ENCODE results near the gene FRA10AC1.
"Not testable (repeated sequence)": the region's sequence is repeated elsewhere in the genome, so short reads cannot be mapped to it uniquely, and the experiment has no call there.

Gene FRA10AC1

GRCh38 chr10:93701866-93702209, 554 bp downstream of the FRA10AC1 start:
- no peak for DNase-seq

- no peak for DNase-seq
Measured at GRCh38 chr10:93697207-93697606, 5.2 kb downstream of the FRA10AC1 start.

GRCh38 chr10:93696582-93696981, 5.8 kb downstream of the FRA10AC1 start:
- not testable (repeated sequence) for DNase-seq

- no peak for DNase-seq
Measured at GRCh38 chr10:93695740-93696139, 6.7 kb downstream of the FRA10AC1 start.

- no peak for DNase-seq
Measured at GRCh38 chr10:93687737-93688136, 14.7 kb downstream of the FRA10AC1 start.

GRCh38 chr10:93680412-93681047, 21.9 kb downstream of the FRA10AC1 start:
- DNase-seq, result peak; percentile 19 to 52

GRCh38 chr10:93678805-93679587, 23.4 kb downstream of the FRA10AC1 start:
- no peak for DNase-seq

- DNase-seq, result no peak
Measured at GRCh38 chr10:93678386-93678785, 24.0 kb downstream of the FRA10AC1 start.

- DNase-seq, result no peak
Measured at GRCh38 chr10:93673791-93674190, 28.6 kb downstream of the FRA10AC1 start.

GRCh38 chr10:93672890-93673289, 29.5 kb downstream of the FRA10AC1 start:
- no peak for DNase-seq

GRCh38 chr10:93672022-93672678, 30.2 kb downstream of the FRA10AC1 start:
- no peak for DNase-seq

- no peak for DNase-seq
Measured at GRCh38 chr10:93671042-93671441, 31.4 kb downstream of the FRA10AC1 start.

- no peak for DNase-seq
Measured at GRCh38 chr10:93670372-93670771, 32.0 kb downstream of the FRA10AC1 start.

GRCh38 chr10:93667795-93668194, 34.6 kb downstream of the FRA10AC1 start:
- DNase-seq, result no peak

- no peak for DNase-seq
Measured at GRCh38 chr10:93666030-93666429, 36.4 kb downstream of the FRA10AC1 start.

GRCh38 chr10:93657757-93658156, 44.6 kb downstream of the FRA10AC1 start:
- no peak for DNase-seq

GRCh38 chr10:93656155-93656554, 46.2 kb downstream of the FRA10AC1 start:
- DNase-seq, result no peak

GRCh38 chr10:93654201-93654600, 48.2 kb downstream of the FRA10AC1 start:
- DNase-seq, result no peak

GRCh38 chr10:93652857-93653256, 49.5 kb downstream of the FRA10AC1 start:
- DNase-seq, result no peak

GRCh38 chr10:93639791-93640190, 62.6 kb downstream of the FRA10AC1 start:
- no peak for DNase-seq

- no peak for DNase-seq
Measured at GRCh38 chr10:93630625-93631557, 71.5 kb downstream of the FRA10AC1 start.

GRCh38 chr10:93629647-93630305, 72.6 kb downstream of the FRA10AC1 start:
- no peak for DNase-seq

All from NCI-H526 (cell line).